Loucy (cell line): ENCODE data around the gene MOCS2.

Experiments used
- H2AFZ ChIP-seq: fragments of 200-600 bp; sonication (generic); 2 replicates; pipeline ENCODE4 v1.6.0; 2016; ENCODE audit warnings: antibody characterized with exemption, mild to moderate bottlenecking, low read length, moderate library complexity
- H3F3A ChIP-seq: fragments of 200-600 bp; 2 replicates; pipeline ENCODE4 v1.6.0; 2016; ENCODE audit warnings: antibody characterized with exemption, low read depth, mild to moderate bottlenecking
- H3K27me3 ChIP-seq: fragments of 200-600 bp; sonication (generic); 2 replicates; pipeline ENCODE4 v1.6.1; 2014; ENCODE audit warnings: low read length, mild to moderate bottlenecking; ENCODE audit not compliant: insufficient read depth, poor library complexity, severe bottlenecking
- H3K36me3 ChIP-seq: fragments of 200-600 bp; sonication (generic); 2 replicates; pipeline ENCODE4 v1.6.1; 2016; ENCODE audit warnings: low read length; ENCODE audit not compliant: insufficient read depth
- H3K4me1 ChIP-seq: fragments of 200-600 bp; sonication (generic); 2 replicates; pipeline ENCODE4 v1.5.1; 2014; ENCODE audit warnings: low read length, mild to moderate bottlenecking; ENCODE audit not compliant: insufficient read depth, poor library complexity, severe bottlenecking
- H3K4me2 ChIP-seq: fragments of 200-600 bp; sonication (generic); 2 replicates; pipeline ENCODE4 v1.6.0; 2014; ENCODE audit warnings: antibody characterized with exemption, low read length, low read depth, mild to moderate bottlenecking; ENCODE audit not compliant: poor library complexity, severe bottlenecking
- H3K4me3 ChIP-seq: fragments of 200-600 bp; sonication (generic); 2 replicates; pipeline ENCODE4 v1.5.1; 2014; ENCODE audit warnings: low read length, mild to moderate bottlenecking, mixed read lengths; ENCODE audit not compliant: poor library complexity, severe bottlenecking
- H3K79me2 ChIP-seq: fragments of 200-600 bp; sonication (generic); 2 replicates; pipeline ENCODE4 v1.6.1; 2014; ENCODE audit warnings: low read length; ENCODE audit not compliant: insufficient read depth
- H3K9ac ChIP-seq: fragments of 200-600 bp; sonication (generic); 2 replicates; pipeline ENCODE4 v1.6.0; 2014; ENCODE audit warnings: mild to moderate bottlenecking, low read depth, low read length, moderate library complexity; ENCODE audit not compliant: poor library complexity, severe bottlenecking
- H3K9me2 ChIP-seq: fragments of 200-600 bp; sonication (generic); replicated peaks from 2 replicates; pipeline ENCODE4 v1.6.1; 2016; ENCODE audit warnings: low read depth, low read length, mixed read lengths
- H3K9me3 ChIP-seq: fragments of 200-600 bp; sonication (generic); 2 replicates; pipeline ENCODE4 v1.6.1; 2014; ENCODE audit warnings: mild to moderate bottlenecking, antibody characterized with exemption, low read length, low read depth; ENCODE audit not compliant: insufficient read depth
- H4K20me1 ChIP-seq: fragments of 200-600 bp; sonication (generic); 2 replicates; pipeline ENCODE4 v1.6.0; 2014; ENCODE audit warnings: antibody characterized with exemption, low read length, mild to moderate bottlenecking; ENCODE audit not compliant: insufficient read depth, poor library complexity, severe bottlenecking
- CTCF ChIP-seq: fragments of 200-600 bp; sonication (generic); conservative IDR thresholded peaks from 2 replicates; pipeline ENCODE4 v1.5.1; 2014; ENCODE audit warnings: mild to moderate bottlenecking, antibody characterized with exemption, low read length
- EZH2phosphoT487 ChIP-seq: fragments of 200-600 bp; IDR thresholded peaks from 2 replicates; pipeline ENCODE4 v1.6.1; 2018; ENCODE audit warnings: antibody characterized with exemption, mild to moderate bottlenecking, moderate library complexity, borderline replicate concordance

MOCS2 gene

GRCh38 chr5:53090229-53090628 lies 19.3 kb downstream of the MOCS2 start:
- Histone ChIP-seq H3K4me1 (peaks cover 11% of the 10 kb centered on the region), H3K79me2 (no peaks in the 10 kb centered on the region), H4K20me1 (no peaks in the 10 kb centered on the region), H3K4me3 (no peak overlapping the region), H3K9me2 (no peaks in the 10 kb centered on the region), H3K27me3 (no peaks in the 10 kb centered on the region), H3K4me2 (no peak overlapping the region), H2AFZ (no peak overlapping the region), H3K9ac (no peak overlapping the region), H3F3A (no peaks in the 10 kb centered on the region), H3K36me3 (no peaks in the 10 kb centered on the region), H3K9me3 (no peaks in the 10 kb centered on the region)
- TF ChIP-seq EZH2phosphoT487, result no peak
- no peak for TF ChIP-seq CTCF

GRCh38 chr5:53089481-53089991 lies 20.0 kb downstream of the MOCS2 start:
- Histone ChIP-seq H3K27me3 (no peaks in the 10 kb centered on the region), H4K20me1 (no peaks in the 10 kb centered on the region), H3K4me3 (no peak overlapping the region), H3K9ac (no peak overlapping the region), H2AFZ (no peak overlapping the region), H3K4me1 (peaks cover 12% of the 10 kb centered on the region), H3K36me3 (no peaks in the 10 kb centered on the region), H3K9me3 (no peaks in the 10 kb centered on the region), H3F3A (no peaks in the 10 kb centered on the region), H3K79me2 (no peaks in the 10 kb centered on the region), H3K4me2 (no peak overlapping the region), H3K9me2 (no peaks in the 10 kb centered on the region)
- TF ChIP-seq CTCF (no peak), EZH2phosphoT487 (no peak)

- Histone ChIP-seq H3K9ac (no peak overlapping the region), H3K36me3 (no peaks in the 10 kb centered on the region), H3K79me2 (no peaks in the 10 kb centered on the region), H4K20me1 (no peaks in the 10 kb centered on the region), H3K27me3 (no peaks in the 10 kb centered on the region), H2AFZ (no peak overlapping the region), H3K9me3 (no peaks in the 10 kb centered on the region), H3K4me1 (peaks cover 21% of the 10 kb centered on the region), H3K4me2 (no peak overlapping the region), H3K4me3 (no peak overlapping the region), H3K9me2 (no peaks in the 10 kb centered on the region), H3F3A (no peaks in the 10 kb centered on the region)
- TF ChIP-seq EZH2phosphoT487 (no peak), CTCF (no peak)
Observed at GRCh38 chr5:53087621-53088121, 21.9 kb downstream of the MOCS2 start.
